ENCODE data around the gene GIT1.

DNA sequence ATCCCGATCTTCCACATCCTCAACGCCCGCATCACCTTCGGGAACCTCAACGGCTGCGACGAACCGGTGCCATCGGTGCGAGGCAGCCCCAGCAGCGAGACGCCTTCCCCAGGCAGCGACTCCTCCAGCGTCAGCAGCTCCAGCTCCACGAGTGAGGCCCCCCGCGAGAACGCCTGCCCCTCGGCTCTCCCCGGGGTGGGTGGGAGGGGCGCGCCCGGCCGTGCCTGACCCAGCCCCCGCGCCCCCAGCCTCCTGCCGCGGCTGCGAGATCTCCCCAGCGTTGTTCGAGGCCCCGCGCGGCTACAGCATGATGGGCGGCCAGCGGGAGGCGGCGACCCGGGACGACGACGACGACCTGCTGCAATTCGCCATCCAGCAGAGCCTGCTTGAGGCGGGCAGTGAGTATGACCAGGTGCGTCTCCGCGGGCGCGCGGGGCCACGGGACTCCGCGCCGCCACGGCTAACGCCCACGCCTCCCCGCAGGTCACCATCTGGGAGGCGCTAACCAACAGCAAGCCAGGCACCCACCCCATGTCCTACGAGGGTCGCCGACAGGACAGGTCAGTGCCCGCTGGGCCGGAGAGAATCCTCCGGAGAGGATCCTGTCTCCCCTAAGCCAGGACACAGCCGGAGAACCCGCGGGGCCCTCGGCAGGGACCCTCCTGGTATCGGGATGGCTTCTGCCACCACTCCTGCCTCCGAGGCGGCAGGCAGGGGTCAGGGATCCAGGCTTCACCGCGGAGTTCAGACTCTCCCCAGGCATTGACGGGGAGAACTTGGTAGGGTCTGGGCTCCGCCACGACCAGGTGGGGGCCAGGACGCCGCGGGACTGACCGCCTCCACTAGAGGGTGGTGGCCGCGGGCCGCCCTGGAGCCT, 23.2 kb upstream of the GIT1 start:
- TF ChIP-seq POLR2AphosphoS5 (IDR thresholded peaks at IDR 0.05), result no peak
- TF ChIP-seq, protein P1, sequence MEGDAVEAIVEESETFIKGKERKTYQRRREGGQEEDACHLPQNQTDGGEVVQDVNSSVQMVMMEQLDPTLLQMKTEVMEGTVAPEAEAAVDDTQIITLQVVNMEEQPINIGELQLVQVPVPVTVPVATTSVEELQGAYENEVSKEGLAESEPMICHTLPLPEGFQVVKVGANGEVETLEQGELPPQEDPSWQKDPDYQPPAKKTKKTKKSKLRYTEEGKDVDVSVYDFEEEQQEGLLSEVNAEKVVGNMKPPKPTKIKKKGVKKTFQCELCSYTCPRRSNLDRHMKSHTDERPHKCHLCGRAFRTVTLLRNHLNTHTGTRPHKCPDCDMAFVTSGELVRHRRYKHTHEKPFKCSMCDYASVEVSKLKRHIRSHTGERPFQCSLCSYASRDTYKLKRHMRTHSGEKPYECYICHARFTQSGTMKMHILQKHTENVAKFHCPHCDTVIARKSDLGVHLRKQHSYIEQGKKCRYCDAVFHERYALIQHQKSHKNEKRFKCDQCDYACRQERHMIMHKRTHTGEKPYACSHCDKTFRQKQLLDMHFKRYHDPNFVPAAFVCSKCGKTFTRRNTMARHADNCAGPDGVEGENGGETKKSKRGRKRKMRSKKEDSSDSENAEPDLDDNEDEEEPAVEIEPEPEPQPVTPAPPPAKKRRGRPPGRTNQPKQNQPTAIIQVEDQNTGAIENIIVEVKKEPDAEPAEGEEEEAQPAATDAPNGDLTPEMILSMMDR (IDR thresholded peaks at IDR 0.05), result no peak

Measured in transverse colon (tissue), 4 donors.